HG03432 (cell line): Measurements from ENCODE around the gene EPHB1.
"Not testable (repeated sequence)": the region's sequence is repeated elsewhere in the genome, so short reads cannot be mapped to it uniquely, and the experiment has no call there.

Experiments used
- ATAC-seq: cut with Tn5 transposase; IDR thresholded peaks from one replicate; pipeline ENCODE4 v1.9.1; 2021; ENCODE audit warnings: mild to moderate bottlenecking, moderate library complexity; ENCODE audit not compliant: unreplicated experiment

The EPHB1 gene

GRCh38 chr3:135099734-135100355 is 304.8 kb downstream of the EPHB1 start:
- no peak for ATAC-seq

- no peak for ATAC-seq
Observed at GRCh38 chr3:135100366-135100765, 305.3 kb downstream of the EPHB1 start.

- no peak for ATAC-seq
Observed at GRCh38 chr3:135103917-135104316, 308.9 kb downstream of the EPHB1 start.

- no peak for ATAC-seq
Observed at GRCh38 chr3:135106445-135106844, 311.4 kb downstream of the EPHB1 start.

GRCh38 chr3:135107043-135107442 is 312.0 kb downstream of the EPHB1 start:
- no peak for ATAC-seq

- no peak for ATAC-seq
Observed at GRCh38 chr3:135109681-135110080, 314.6 kb downstream of the EPHB1 start.

GRCh38 chr3:135114551-135114950 is 319.5 kb downstream of the EPHB1 start:
- ATAC-seq, result not testable (repeated sequence)

GRCh38 chr3:135117977-135118376 is 322.9 kb downstream of the EPHB1 start:
- ATAC-seq, result no peak

GRCh38 chr3:135118792-135119191 is 323.7 kb downstream of the EPHB1 start:
- no peak for ATAC-seq

- no peak for ATAC-seq
Observed at GRCh38 chr3:135125171-135125801, 330.2 kb downstream of the EPHB1 start.

- no peak for ATAC-seq
Observed at GRCh38 chr3:135127946-135128470, 332.9 kb downstream of the EPHB1 start.

GRCh38 chr3:135128818-135129217 is 333.8 kb downstream of the EPHB1 start:
- no peak for ATAC-seq

GRCh38 chr3:135131290-135131689 is 336.2 kb downstream of the EPHB1 start:
- no peak for ATAC-seq

- ATAC-seq, result no peak
Observed at GRCh38 chr3:135133905-135134683, 339.0 kb downstream of the EPHB1 start.

- ATAC-seq, result no peak
Observed at GRCh38 chr3:135134684-135135075, 339.6 kb downstream of the EPHB1 start.

GRCh38 chr3:135135445-135135844 is 340.4 kb downstream of the EPHB1 start:
- ATAC-seq, result no peak

GRCh38 chr3:135136361-135137100 is 341.5 kb downstream of the EPHB1 start:
- ATAC-seq, result no peak

- no peak for ATAC-seq
Observed at GRCh38 chr3:135137296-135137695, 342.2 kb downstream of the EPHB1 start.

- no peak for ATAC-seq
Observed at GRCh38 chr3:135138776-135139175, 343.7 kb downstream of the EPHB1 start.

- no peak for ATAC-seq
Observed at GRCh38 chr3:135140591-135140990, 345.5 kb downstream of the EPHB1 start.

GRCh38 chr3:135141160-135141559 is 346.1 kb downstream of the EPHB1 start:
- no peak for ATAC-seq
